Measurements from ENCODE around the gene MAGI2.

DNA sequence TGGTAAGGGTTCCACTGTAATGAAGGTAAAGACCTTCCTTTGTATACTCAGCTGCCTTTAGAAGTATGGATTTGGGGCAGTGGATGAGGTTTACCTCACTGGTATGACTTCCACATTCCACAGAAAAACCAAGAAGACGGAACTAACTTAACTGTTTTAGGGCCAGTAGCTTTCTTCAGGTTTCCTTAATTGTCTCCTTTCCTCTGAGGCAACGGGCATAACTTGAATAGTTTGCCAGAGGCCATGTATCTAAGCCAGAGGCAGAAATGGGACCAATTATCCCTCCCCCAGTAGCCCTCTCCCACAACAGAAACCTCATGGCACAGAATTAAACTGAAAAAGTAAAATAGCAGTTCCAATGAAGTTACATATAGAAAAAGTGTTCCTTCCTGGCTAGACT lies 1373.2 kb downstream of the MAGI2 start:
- TF ChIP-seq CTCF (IDR thresholded peaks at IDR 0.05; ENCODE audit: borderline replicate concordance, extremely low read depth, low read length, poor library complexity, severe bottlenecking) (no peak), EZH2 (IDR thresholded peaks at IDR 0.05; ENCODE audit: borderline replicate concordance, low read depth, low read length, severe bottlenecking) (no peak)

All from DND-41 (cell line).